GM18517 (cell line): ENCODE measurements around the gene PPP1R9B.

Experiments used
- ATAC-seq: cut with Tn5 transposase; IDR thresholded peaks from one replicate; pipeline ENCODE4 v1.9.1; 2021; ENCODE audit warnings: mild to moderate bottlenecking, moderate library complexity; ENCODE audit not compliant: unreplicated experiment

The PPP1R9B gene

DNA sequence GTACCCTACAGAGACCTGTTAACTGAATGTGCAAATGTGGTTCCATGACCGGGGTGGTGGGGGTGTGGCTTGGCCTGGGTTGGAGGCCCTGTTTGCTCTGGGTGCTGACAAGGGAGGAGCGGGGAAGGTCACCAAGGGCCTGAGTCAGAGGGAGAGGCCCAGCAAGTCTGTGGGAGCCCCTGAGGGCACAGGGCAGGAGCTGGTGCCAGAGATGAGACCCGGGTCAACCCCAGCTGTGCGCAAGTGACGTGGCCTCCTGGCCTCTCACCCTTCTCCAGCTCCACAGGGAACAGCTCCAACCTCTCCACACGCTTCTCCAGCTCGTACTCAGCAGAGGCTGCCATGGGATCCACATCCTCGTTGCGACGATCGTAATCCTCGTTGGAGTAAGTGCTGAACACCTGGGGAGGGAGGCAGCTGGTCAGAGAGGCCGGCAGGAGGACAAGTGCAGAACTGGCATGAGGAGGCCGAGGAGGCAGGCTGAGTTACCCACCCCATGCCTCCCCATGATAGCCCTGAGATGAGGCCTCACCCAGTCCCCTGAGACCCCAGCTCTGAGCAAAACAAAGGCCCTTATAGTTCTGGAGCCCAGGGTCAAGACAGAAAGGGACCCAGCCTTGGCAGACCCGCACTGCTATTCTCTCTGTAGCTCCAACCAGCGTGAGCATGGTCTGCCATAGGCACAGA lies 5.5 kb downstream of the PPP1R9B start:
- no peak for ATAC-seq

DNA sequence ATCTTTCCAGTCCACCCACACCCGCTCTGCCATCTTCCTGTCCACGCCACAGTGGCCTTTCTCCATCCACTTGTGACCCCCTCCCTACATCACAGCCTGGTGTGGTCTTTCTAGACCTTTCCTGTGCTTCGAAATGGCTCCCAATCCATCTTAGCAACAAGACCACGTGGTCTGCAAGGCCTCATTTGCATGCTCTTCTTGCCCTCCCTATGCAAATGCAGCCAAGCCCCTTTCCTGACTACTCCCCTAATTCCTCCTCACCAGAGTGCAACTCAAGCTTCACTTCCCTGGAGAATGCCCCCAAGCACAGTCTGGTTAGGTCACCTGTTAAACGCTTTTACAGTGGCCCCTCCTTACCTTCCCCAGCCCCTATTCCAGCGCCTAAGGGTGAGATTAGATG lies 6.1 kb downstream of the PPP1R9B start:
- ATAC-seq: no peak

DNA sequence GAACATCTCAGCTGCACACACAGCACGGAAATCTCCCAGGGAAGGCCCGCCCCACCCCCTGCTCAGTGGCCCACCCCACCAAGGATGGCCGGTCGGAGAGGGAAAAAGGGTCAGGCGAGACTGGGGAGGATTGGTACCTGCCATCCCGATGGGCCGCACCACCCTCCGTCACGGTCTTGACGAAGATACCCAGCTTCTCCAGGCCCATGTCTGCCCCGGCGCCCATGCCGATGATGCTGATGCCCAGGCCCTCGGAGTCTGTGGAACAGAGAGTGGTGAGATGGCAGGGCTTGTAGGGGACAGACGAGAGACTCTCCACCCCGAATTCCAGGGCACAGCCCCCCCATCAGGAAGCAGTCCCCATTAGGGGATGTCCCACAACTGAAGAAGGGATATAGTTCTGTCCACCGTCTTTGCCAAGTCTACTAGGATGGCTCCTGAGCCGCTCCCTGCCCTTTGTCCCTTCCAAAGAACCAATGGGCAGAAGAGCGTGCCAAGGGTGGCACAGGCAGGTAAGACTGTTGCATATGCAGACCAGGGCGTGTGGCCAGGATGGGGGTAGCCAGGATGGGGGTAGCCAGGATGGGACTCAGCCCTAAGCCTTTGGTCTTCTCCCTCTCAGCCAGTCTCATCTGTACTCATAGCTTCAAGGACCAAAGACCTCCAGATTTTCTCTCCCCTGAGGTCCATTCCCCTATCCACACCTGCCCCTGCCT lies 6.9 kb downstream of the PPP1R9B start:
- no peak for ATAC-seq

DNA sequence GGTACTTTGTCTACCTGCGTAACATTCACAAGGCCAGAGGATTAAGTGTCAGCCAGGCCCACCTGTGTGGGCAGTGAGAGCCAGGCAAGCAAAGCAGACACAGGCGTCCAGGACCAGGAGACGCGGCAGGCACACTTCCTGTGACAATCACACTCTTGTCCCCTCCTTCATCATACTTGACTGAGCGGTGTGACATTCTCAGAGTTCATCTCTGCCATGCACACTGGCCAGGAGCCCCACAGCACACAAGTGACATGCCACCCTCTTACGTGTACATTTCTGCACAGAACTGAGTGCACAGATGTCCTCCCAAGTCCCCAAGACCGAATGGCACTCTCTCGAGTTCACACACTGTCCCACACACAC lies 8.7 kb downstream of the PPP1R9B start:
- ATAC-seq: no peak

- no peak for ATAC-seq
Measured at GRCh38 chr17:50141026-50141744, 9.3 kb downstream of the PPP1R9B start.

- ATAC-seq: peak; percentile 54
Measured at GRCh38 chr17:50139950-50140885, 10.3 kb downstream of the PPP1R9B start.

DNA sequence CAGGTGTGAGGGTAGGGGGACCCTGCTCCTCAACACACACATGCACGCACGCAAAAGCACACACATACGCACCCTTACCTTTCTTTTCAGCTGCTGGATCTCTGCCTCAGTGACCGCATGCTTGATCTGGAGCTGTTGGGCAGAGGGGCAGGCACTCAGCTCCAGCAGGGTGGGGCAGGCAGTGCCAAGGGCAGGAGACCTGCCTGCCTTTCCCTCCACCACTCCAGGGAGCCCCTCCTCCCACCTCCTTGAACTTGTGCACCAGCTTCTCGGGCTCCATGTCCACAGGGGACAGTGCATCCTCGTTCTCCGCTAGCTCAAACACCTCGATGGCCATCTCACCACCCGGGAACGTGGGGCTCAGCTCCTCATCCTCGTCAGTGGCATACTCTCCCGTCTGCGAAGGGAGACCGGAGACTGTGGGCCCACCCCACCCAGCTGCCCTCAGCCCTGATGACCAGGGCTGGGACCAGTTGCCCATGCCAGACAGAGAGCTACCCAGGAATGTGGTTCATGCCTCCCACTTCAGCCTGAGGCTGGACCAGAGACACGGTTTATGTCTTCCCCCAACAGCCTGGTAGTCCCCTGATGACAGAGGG lies 11.2 kb downstream of the PPP1R9B start:
- no peak for ATAC-seq

GRCh38 chr17:50137042-50137441 lies 13.4 kb downstream of the PPP1R9B start:
- no peak for ATAC-seq

DNA sequence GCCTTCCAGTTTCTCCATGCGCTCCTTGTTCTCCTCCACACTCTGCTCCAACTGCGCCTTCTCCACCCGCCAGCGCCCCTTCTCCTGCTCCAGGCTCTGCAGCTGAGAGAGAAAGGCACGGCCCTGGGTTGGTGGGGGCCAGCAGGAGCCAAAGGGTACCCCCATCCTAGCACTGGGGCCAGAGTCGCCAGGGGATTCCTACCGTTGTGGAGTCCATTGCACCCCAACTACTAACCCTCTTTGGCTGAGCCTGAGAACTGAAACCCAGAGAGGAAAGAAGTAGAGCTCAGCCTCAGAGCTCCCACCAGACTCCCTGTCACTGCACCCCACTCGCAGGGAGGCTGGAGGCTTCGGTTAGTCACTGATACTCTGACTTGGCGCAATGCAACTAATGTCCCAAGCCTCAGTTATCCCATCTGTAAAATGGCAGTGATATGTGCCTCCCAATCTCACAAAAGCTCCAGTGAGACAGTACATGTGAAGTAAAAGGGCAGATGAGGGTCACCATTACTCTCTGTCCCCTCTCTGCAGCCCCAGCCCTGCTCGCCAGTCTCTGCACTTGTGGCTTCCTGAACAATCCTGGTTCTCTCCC lies 14.3 kb downstream of the PPP1R9B start:
- ATAC-seq: no peak

DNA sequence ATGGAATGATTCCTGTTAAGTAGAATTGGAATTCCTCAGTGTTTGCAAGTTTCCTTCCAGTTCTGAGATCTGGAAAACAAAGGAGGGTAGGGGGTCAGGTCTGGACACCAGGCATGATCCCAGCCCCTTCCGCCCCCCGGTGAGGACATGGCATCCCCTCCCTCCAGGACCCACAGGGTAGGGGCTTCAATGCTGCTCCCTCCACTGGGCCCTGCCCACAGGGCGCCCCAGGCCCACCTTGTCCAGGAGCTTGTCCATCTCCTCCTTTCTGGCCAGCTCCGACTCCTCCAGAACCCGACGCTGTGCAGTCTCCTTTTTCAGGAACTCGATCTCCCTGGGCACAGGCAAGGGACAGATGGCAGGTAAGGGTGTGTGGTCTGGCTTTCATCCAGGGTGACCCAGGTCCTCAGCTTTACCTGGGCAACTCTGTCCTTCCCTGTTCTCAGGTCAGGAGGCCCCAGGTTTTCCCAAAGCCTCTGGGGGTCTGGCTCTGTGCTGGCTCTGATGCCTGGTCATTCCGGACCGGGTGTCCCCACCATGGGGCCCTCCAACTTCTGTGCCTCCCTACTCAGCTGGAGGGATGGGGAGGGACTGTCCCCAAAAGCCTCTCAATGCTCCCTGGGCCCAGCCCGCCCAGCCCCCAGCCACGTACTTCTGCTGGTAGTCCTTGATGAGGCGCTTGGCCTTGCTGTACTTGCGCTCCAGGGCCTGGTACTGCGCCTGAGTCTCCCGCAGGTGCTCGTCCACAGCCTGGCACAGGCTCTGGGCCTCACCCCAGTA lies 15.0 kb downstream of the PPP1R9B start:
- ATAC-seq: no peak

- ATAC-seq: no peak
Measured at GRCh38 chr17:50134206-50135110, 16.0 kb downstream of the PPP1R9B start.

- ATAC-seq: no peak
Measured at GRCh38 chr17:50133769-50134099, 16.7 kb downstream of the PPP1R9B start.

DNA sequence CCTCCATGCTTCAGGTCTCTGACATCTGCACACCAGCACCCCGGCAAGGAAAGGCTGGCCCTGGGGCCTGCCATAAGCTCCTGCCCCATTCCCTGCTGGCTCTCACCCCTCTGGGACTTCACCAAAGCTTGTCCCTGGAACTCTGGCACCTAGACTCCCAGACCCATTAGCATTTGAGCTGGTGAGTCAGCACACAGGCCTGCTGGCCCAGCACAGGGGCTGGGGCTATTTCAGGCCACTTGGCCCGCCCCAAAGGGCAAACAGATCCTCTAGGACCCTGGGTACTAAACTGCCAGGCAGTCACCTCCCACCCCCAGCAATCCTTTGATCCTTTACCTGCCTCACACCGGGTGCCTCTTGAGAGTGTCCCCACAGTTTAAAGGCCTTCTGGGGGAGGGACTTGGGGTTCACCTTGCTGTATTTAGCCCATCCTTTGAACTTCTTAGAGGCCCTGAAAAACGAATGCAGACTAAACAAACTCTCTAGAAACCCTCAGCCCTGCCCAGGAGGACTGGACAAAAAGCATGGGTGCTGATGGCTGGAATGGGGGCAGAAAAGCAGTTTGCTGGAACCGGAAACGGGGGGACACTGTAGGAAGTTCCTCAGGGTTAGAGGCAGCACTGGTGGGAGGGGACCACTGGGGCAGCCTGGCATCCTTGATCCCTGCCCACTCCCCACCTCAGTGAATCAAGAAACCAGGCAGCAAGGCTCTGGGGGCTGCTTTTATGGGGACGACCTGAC lies 17.3 kb downstream of the PPP1R9B start:
- ATAC-seq: no peak

DNA sequence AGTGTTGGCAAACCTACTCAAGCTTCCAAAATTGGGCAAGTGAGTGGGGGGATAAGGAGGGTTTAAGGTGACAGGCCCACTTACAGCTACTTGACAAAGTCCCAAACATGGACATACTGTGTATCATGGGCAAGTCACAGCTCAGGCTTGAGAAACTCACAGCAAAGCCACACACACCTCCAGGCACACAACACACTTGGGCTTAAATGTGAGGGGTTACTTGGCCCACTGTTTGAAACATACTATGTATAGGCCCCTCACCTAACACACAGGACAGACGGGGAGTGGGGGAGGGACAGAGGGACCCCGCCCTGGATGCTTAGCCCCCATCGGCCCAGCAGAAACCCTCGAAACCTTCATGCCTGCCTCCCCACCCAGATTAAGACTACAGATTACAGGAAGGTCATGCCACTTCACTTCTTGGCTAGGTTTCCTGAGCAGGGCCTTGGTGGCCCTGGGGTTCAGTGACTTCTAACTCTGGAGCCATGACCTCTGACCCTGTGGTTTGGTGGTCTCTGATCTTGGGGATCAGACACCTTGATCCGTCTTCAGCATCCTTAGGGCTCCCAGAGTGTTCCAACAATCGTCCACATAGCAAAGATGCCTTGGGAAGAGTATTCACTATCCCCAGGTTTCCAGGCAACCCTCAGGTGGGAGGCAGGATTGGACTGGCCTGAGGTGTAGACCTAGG lies 18.2 kb downstream of the PPP1R9B start:
- ATAC-seq: no peak

DNA sequence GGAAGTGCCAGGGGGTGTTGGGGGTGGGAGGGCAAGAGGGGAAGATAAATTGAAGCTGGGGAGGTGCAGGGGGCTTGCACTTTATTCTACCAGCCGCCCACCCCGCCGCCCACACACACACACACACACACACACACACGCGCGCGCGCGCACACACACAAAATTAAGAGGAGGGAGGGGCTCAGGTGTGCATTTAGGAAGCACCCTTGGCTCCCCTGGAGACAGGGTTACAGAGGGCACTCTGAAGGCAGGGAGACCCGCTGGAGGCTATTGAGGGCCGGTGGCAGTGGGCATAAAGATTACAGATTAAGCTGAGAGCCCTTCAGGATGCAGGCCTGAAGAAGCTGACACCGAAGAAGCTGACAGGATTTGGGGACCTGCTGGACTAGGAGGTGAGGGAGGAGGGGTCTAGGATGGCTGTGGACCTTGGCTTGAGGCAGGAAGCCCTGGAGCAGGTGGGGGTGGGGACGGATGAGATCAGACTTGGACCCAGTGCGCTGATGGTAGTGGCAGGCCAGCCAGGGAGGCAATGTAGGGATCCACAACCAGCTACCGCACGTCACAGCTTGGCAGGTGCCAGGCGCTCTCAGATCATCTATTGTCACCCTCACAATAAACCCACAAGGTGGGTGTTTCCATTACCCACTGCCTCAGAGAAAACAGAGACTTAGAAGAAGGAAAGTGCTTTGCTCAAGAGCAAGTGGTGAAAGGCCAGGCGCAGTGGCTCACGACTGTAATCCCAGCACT lies 19.7 kb downstream of the PPP1R9B start:
- ATAC-seq: no peak

GRCh38 chr17:50129728-50130558 lies 20.5 kb downstream of the PPP1R9B start, which contains the start of gene SAMD14:
Gene SAMD14, minus strand, starts transcription at chr17:50130160. Its CDS starts 5,201 bp downstream, at chr17:50124959.
- no peak for ATAC-seq
